GM18505 (cell line): ENCODE measurements around the gene MAPKBP1.

ENCODE experiments used
- ATAC-seq: cut with Tn5 transposase; IDR thresholded peaks from one replicate; pipeline ENCODE4 v1.9.1; 2021; ENCODE audit not compliant: unreplicated experiment
- POLR2A ChIP-seq: IDR thresholded peaks from 4 replicates; pipeline ENCODE4 v1.6.1; 2011; ENCODE audit warnings: borderline replicate concordance; ENCODE audit not compliant: insufficient read depth, insufficient read length; ENCODE audit errors: extremely low read depth

Gene MAPKBP1

GRCh38 chr15:41876689-41877088 lies 102.4 kb downstream of the MAPKBP1 start:
- ATAC-seq = no peak
- TF ChIP-seq POLR2A = no peak
